Activated effector memory CD4-positive, alpha-beta T cell treated with Interleukin-2 at 50 U/mL for 16 hours (primary cell): ENCODE measurements around the gene KCNF1.

Source experiments
- DNase-seq: peaks from one replicate; pipeline ENCODE4 v3.0.0-alpha.2; 2020

The KCNF1 gene

DNA sequence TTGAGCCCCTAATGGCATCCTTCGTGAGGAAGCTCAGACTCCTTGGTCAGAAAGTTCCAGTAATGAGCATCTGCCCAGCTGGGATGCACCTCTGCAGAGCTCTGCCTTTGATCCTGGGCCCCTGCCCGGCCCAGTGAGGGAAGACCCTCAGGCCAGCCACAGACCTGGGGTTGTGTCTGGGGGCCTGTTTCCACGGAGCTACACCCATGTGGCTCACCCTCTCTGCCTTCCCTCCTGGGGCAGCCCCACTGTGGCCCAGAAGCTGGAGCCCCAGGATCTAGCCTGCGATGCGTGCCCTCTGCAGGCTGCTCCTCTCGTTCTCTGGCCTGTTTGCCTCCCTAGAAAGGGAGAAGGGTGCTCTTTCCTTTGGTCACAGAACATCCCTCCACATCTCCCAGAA lies 9.8 kb downstream of the KCNF1 start:
- no peak for DNase-seq

DNA sequence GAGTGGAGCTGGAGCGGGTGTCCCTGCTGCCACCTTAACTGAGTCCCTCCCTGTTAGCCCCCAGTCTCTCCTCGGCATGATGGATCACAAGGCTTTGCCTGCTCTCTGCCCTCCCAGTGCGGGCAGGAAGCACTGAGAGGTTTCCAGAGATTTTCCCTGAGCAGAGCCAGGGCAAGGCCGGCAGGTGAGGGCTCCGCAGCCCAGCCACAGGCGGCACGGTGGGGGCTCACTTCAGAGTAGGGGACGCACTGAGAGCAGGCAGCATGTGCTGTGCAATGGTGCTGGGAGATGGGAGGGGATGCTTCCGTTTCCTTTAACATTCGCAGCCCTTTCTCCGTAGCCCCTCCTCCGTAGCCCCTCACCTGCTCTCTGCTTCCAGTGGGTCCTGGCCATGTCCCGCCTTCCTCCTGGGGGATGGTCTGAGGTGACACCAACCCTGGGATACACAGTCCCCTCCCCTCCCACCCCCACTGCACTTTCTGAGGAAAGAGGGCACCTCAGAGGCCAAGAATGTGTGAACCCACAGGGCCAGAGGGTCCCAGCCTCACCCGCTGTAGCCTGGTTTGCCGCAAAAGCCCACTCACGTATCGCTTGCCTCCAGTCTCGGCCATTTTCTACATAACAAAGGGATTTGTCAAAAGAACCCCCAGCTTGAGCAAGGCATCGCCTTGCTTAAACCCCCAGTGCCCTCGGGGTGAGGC lies 10.7 kb downstream of the KCNF1 start:
- no peak for DNase-seq

- no peak for DNase-seq
Measured at GRCh38 chr2:10923008-10923375, 11.3 kb downstream of the KCNF1 start.

GRCh38 chr2:10923965-10924364 lies 12.2 kb downstream of the KCNF1 start:
- no peak for DNase-seq

GRCh38 chr2:10924441-10924840 lies 12.7 kb downstream of the KCNF1 start:
- no peak for DNase-seq

GRCh38 chr2:10924859-10925258 lies 13.1 kb downstream of the KCNF1 start:
- DNase-seq = no peak

DNA sequence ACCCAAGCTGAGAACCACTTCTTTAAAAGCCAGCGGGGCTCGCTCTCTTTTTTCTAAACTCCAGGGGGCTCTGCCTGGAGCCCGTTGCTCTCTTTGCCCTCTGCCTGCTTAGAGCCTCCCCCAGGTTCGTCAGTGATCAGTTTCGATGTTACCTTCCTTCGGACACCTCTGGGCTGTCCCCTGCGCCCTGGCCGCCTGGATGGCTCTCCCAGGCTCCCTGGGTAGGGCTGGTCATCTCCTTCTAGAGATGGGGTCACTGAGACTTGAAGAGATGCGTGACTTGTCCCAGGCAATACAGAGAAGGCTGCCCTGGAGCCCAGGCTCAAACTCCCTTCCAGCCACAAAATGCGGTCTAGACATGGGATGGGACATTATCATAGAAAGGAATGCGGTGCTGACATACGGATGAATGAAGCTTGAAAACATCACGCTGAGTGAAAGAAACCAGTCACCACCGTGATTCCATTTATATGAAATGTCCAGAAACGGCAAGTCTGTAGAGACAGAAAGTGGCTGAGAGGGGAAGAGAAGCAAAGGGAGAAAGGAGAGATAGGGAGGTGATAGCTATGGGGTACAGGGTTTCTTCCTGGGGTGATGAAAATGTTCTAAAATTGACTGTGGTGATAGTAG lies 14.6 kb downstream of the KCNF1 start:
- DNase-seq = no peak

GRCh38 chr2:10930721-10931516 lies 19.2 kb downstream of the KCNF1 start:
- DNase-seq = no peak

GRCh38 chr2:10931710-10932255 lies 20.0 kb downstream of the KCNF1 start:
- no peak for DNase-seq

- no peak for DNase-seq
Measured at GRCh38 chr2:10932345-10933151, 20.8 kb downstream of the KCNF1 start.

DNA sequence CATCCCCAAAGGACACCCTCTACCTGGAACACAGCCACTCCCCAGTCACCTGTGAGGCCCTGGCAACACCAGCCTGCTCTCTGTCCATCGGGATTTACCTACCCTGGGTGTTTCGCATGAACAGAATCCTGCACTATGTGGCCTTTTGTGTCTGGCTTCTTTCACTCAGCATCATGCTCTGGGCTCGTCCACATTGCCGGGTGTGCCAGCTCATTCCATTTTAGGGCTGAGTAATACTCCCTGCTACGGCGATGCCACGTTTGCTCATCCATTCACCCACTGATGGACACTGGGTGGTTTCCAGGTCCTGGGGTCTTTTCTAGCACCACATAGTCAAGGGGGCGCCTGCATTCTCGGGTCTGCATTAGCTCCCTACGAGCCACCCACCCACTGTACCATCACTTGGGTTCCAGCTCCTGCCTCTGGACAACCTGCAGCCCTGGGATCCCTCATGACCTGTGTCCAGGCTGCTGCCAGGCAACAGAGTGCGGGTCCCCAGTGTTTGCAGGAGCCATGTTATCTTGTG lies 22.0 kb downstream of the KCNF1 start:
- no peak for DNase-seq

DNA sequence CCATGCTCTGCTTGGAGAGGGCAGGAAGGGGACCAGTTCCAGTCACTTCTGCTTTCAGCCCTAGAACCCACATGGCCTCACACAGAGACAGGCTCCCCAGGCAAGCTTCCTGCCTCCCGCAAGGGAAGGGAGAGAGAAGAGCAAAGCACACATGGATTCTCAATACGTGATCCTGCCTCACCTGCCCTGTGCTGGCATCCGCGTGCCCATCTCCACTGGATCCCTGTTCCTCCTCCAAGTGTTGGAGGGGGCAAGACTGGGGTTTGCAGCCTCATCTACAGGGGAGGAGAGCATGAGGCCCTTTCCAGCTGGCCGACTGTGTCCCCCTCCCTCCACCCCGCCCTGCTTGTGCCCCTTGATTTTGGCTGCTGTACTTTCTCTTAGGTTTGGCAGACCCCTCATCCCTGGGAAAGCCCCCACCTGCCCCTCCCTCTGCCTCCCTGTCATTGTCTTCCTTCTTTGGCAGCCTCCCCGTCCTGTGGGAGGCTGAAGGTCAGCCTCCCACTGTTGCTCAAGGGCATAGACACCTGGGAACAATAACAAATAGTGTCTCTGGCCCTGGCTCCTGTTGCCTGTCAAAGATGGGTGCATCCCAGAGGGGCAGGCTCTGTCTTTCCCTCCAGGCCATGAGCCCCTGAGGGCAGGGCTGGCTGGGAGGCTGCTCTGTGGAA lies 22.7 kb downstream of the KCNF1 start:
- DNase-seq = no peak

DNA sequence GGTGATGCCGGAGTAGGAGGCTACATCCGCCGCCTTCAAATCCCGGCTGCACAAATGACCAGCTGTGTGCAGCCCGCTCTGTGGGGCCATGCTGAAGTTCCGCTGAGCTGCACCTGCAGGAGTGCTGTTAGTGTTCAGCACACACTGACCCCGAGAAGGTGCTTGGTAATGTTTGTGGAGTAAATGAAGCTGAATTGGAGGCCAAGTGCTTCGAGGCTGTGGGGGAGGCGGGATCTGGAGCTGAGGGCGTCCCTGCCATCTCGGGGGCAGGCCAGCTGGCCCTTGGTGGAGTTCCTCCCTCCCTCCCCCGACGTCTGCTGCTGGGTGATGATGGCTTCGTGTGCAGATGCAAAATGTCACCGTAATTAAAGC lies 23.2 kb downstream of the KCNF1 start:
- no peak for DNase-seq

- no peak for DNase-seq
Measured at GRCh38 chr2:10935366-10935918, 23.7 kb downstream of the KCNF1 start.

DNA sequence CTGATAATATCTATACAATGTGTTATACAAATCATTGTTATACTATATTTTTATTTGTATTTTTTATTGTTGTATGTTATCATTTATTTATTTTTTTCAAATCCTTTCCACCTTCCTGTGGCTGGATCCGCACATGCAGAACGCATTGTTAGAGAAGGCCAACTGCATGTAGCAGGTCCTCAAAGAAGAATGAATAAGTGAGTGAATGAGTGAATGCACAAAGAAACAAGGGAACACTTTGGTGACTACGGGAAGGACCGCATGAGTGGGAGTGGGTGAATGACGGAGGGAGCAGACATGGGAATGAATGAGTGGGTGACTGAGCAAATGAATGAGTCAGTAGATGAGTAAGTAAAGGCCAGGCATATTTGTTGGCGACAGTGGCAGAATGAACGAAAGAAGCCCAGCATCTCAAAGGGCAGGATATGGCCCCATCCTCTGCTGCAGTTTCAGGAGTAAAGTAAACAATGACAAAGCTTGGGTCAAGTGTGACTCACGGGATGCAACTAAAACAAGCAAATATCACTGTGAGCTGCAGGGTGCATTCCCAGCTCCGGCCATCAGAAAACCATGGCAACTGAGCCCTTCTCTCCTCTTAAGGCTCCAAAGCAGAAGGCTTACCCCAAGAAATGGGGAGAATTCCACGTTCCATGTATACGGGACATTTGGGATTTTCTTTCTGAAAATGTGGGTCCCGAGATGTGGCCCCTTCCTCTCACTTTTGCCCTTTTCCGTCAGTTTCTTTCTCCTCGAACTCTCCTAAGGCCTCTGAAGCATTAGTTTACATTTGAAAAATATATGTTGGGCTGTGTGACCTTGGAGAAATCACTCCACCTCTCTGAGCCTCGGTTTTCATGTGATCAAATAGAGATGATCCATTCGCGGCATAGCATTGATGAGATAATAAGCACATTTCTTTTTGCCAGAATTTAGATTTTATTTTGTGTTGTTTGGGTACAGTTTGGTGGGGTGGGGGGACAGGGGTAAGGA lies 24.5 kb downstream of the KCNF1 start:
- DNase-seq = no peak

DNA sequence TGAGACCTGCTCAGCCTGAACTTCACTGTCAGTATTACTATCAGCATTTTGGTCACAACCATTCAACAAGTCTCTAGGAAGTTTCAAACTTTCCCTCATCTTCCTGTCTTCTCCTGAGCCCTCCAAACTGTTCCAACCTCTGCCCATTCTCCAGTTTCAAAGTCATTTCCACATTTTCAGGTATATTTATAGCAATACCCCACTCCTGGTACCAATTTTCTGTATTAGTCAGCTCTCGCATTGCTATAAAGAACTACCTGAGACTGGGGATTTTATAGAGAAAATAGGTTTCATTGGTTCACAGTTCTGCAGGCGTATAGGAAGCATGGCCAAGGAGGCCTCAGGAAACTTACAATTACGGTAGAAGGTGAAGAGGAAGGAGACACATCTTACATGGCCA lies 27.3 kb downstream of the KCNF1 start:
- DNase-seq = no peak

DNA sequence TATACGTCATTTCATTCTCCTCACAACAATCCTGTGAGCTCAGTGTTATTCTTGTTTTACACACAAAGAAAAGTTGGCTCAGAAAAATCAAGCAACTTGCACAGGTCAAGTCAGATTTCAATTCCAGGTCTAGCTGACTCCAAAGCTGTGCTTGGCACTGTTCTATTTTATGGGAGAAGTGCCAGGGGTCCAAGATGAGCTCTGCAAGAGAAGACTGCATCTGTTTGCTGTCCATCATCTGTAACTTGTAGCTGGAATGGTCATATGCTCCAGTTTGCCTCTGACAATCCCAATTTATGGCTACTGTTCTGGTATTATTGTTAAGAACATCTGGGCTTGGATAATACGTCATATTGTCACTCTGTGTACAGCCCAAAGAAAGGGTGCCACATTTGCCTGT lies 28.9 kb downstream of the KCNF1 start:
- no peak for DNase-seq

DNA sequence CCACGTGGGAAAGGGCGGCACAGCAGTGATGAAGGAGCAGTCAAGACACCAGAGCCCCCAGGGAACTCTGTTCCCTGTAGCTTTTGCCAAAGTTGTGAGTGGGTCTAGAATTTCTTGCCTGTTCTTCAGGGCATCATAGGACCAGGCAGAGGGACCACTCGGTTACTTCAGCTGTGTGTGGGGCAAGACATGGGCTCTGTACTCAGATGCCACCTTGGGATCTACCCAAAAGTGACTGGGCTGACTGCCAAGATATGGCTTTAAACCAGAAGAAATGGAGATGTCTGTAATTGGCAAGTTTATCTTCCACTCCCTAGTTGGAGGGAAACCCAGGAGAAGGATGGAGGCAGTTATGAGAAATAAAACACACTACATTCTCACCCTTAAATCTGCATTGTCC lies 29.6 kb downstream of the KCNF1 start:
- no peak for DNase-seq

DNA sequence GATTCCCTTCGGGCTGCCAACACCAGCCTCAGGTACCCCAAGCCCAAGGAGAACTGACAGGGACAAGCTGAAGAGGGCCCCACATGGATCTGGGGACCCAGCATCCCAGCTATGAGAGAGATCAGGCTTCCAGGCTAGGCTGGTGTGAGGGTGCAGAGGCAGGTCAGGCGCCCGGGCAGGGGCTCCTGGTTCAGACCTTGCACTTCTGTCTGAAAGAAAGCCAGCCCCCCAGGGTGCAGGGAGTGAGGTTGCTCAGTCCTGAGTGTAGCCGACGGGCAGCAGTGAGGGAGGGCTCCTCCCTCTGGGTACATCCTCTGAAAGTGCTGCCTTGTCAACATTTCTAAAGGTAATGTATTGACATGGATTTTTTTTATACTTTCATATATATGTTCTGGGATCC lies 33.1 kb downstream of the KCNF1 start:
- DNase-seq = no peak

DNA sequence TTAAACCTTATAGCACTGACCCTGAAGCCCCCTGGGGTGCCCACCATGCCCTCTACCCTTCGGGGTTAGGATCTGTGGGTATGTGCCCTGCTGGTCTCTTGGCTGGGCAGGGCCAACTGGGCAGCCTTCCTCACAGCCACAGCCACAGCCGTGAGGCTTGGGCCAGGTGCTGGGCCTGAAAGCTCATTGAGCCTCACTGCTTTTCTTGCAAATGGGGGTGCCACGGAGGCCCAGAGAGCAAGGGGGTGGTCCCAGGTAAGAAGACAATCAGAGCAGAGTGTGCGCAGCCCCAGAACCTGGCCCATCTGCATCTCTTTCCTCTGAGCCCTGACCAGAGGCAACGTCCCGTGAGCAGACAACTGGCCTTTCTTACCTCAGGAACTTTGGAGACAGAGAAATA lies 34.7 kb downstream of the KCNF1 start:
- no peak for DNase-seq

- DNase-seq = no peak
Measured at GRCh38 chr2:10947005-10947440, 35.3 kb downstream of the KCNF1 start.
